HEK293 (cell line): Measurements from ENCODE around the gene TBCC.

Source experiments
- GLI2 ChIP-seq: fragments of 450-650 bp; formaldehyde crosslinking; IDR thresholded peaks from 2 replicates; pipeline ENCODE4; 2017; ENCODE audit warnings: missing biosample characterization, missing genetic modification characterization, low read depth, borderline replicate concordance
- KLF1 ChIP-seq: fragments of 450-650 bp; formaldehyde crosslinking; IDR thresholded peaks from 2 replicates; pipeline ENCODE4 v1.5.1; 2016; ENCODE audit warnings: missing biosample characterization, missing genetic modification characterization
- KLF10 ChIP-seq: fragments of 450-650 bp; IDR thresholded peaks from 2 replicates; pipeline ENCODE4 v1.5.1; 2018; ENCODE audit warnings: missing biosample characterization, mild to moderate bottlenecking, missing genetic modification characterization
- KLF7 ChIP-seq: fragments of 450-650 bp; formaldehyde crosslinking; IDR thresholded peaks from 2 replicates; pipeline ENCODE4 v1.5.1; 2016; ENCODE audit warnings: missing biosample characterization, missing genetic modification characterization, borderline replicate concordance
- PRDM1 ChIP-seq: fragments of 450-650 bp; formaldehyde crosslinking; IDR thresholded peaks from 2 replicates; pipeline ENCODE4; 2016; ENCODE audit warnings: missing biosample characterization, missing genetic modification characterization
- SALL2 ChIP-seq: fragments of 450-650 bp; formaldehyde crosslinking; IDR thresholded peaks from 2 replicates; pipeline ENCODE4 v1.5.0; 2017; ENCODE audit warnings: missing biosample characterization, mild to moderate bottlenecking, missing genetic modification characterization, borderline replicate concordance
- SCRT2 ChIP-seq: fragments of 450-650 bp; formaldehyde crosslinking; IDR thresholded peaks from 2 replicates; pipeline ENCODE4 v1.5.1; 2016; ENCODE audit warnings: missing biosample characterization, missing genetic modification characterization
- WT1 ChIP-seq: fragments of 450-650 bp; formaldehyde crosslinking; IDR thresholded peaks from 2 replicates; pipeline ENCODE4 v1.5.1; 2016; ENCODE audit warnings: missing biosample characterization, missing genetic modification characterization
- ZFP69B ChIP-seq: fragments of 450-650 bp; formaldehyde crosslinking; IDR thresholded peaks from 2 replicates; pipeline ENCODE4 v1.5.1; 2016; ENCODE audit warnings: missing biosample characterization, missing genetic modification characterization
- ZNF121 ChIP-seq: fragments of 450-650 bp; formaldehyde crosslinking; IDR thresholded peaks from 2 replicates; pipeline ENCODE4 v1.5.1; 2016; ENCODE audit warnings: missing biosample characterization, missing genetic modification characterization
- ZNF280D ChIP-seq: fragments of 450-650 bp; formaldehyde crosslinking; IDR thresholded peaks from 2 replicates; pipeline ENCODE4 v1.5.1; 2016; ENCODE audit warnings: missing biosample characterization, missing genetic modification characterization
- ZNF335 ChIP-seq: fragments of 450-650 bp; formaldehyde crosslinking; conservative IDR thresholded peaks from 2 replicates; pipeline ENCODE4 v1.5.1; 2016; ENCODE audit warnings: missing biosample characterization, missing genetic modification characterization
- ZNF398 ChIP-seq: fragments of 450-650 bp; formaldehyde crosslinking; IDR thresholded peaks from 2 replicates; pipeline ENCODE4 v1.5.1; 2017; ENCODE audit warnings: missing biosample characterization, missing genetic modification characterization
- ZNF426 ChIP-seq: fragments of 450-650 bp; formaldehyde crosslinking; IDR thresholded peaks from 2 replicates; pipeline ENCODE4 v1.5.1; 2017; ENCODE audit warnings: missing biosample characterization, missing genetic modification characterization, mild to moderate bottlenecking, inconsistent platforms, moderate library complexity
- ZNF488 ChIP-seq: fragments of 450-650 bp; formaldehyde crosslinking; IDR thresholded peaks from 2 replicates; pipeline ENCODE4 v1.5.1; 2016; ENCODE audit warnings: missing biosample characterization, missing genetic modification characterization
- ZNF558 ChIP-seq: fragments of 450-650 bp; formaldehyde crosslinking; IDR thresholded peaks from 2 replicates; pipeline ENCODE4 v1.5.1; 2016; ENCODE audit warnings: missing biosample characterization, missing genetic modification characterization
- ZNF600 ChIP-seq: fragments of 450-650 bp; formaldehyde crosslinking; IDR thresholded peaks from 2 replicates; pipeline ENCODE4 v1.5.1; 2016; ENCODE audit warnings: missing biosample characterization, missing genetic modification characterization
- ZNF645 ChIP-seq: fragments of 450-650 bp; formaldehyde crosslinking; IDR thresholded peaks from 2 replicates; pipeline ENCODE4; 2016; ENCODE audit warnings: missing biosample characterization, missing genetic modification characterization
- ZNF658 ChIP-seq: fragments of 450-650 bp; formaldehyde crosslinking; IDR thresholded peaks from 2 replicates; pipeline ENCODE4; 2016; ENCODE audit warnings: missing biosample characterization, missing genetic modification characterization
- ZNF660 ChIP-seq: fragments of 450-650 bp; IDR thresholded peaks from 2 replicates; pipeline ENCODE4 v1.5.1; 2018; ENCODE audit warnings: missing biosample characterization, mild to moderate bottlenecking, missing genetic modification characterization
- ZNF701 ChIP-seq: fragments of 450-650 bp; formaldehyde crosslinking; IDR thresholded peaks from 2 replicates; pipeline ENCODE4 v1.5.1; 2016; ENCODE audit warnings: missing biosample characterization, missing genetic modification characterization
- ZNF843 ChIP-seq: fragments of 450-650 bp; formaldehyde crosslinking; IDR thresholded peaks from 2 replicates; pipeline ENCODE4 v1.5.1; 2016; ENCODE audit warnings: missing biosample characterization, missing genetic modification characterization
- TF ChIP-seq, protein P1 (sequence below): fragments of 450-650 bp; formaldehyde crosslinking; IDR thresholded peaks from 2 replicates; pipeline ENCODE4 v1.5.1; 2016; ENCODE audit warnings: missing biosample characterization, missing genetic modification characterization
- TF ChIP-seq, protein P2 (sequence below): fragments of 450-650 bp; formaldehyde crosslinking; IDR thresholded peaks from 2 replicates; pipeline ENCODE4 v1.5.1; 2016; ENCODE audit warnings: missing biosample characterization, missing genetic modification characterization
- TF ChIP-seq, protein P3 (sequence below): fragments of 450-650 bp; formaldehyde crosslinking; IDR thresholded peaks from 2 replicates; pipeline ENCODE4 v1.5.1; 2016; ENCODE audit warnings: missing biosample characterization, missing genetic modification characterization
- TF ChIP-seq, protein P4 (sequence below): fragments of 450-650 bp; formaldehyde crosslinking; conservative IDR thresholded peaks from 2 replicates; pipeline ENCODE4 v1.5.1; 2016; ENCODE audit warnings: low read depth, missing biosample characterization, missing genetic modification characterization

Gene TBCC

DNA sequence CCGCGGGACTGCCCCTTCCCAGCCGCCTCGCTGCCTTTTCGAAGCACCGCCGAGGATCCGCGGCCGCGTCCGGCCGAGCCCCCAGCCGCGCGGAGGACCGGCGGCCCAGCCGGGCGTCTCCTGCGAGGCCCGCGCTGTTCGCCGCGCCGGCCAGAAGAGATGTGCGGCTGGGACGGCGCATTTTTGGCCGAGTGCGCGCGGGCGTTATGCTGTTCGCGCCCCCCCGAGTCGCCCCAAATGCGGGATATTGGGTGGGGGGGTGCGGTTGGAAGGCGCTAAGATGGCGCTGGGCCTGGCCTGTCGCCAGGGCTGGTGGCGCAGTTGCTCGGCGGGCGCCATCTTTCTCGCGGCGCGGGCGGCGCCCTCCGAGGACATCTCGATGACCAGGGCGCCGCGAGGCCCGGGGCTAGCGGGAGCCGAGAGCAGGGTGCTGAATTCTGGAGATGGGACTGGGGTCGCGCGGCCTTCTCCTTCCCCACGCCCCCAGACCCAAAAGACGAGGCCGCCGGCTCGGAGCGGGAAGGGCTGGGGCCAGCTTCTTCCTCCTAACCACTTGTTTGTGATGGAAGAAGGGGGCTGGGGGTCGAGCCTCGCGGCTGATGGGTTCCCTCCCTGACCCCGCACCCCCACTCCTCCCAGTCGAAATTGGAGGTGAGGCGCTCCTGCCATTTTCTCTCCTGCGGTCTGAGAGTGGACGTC is 37.4 kb upstream of the TBCC start (continued):
- peak; percentile 42; the same call in 1 of the 2 replicates for TF ChIP-seq ZNF280D (tag by site-specific recombination)
- TF ChIP-seq ZNF701, result no peak
- TF ChIP-seq WT1 (tag by site-specific recombination), result 0 out of 2 replicates have a peak, but pooled peaks have one; percentile 23
- TF ChIP-seq ZNF843 (tag by site-specific recombination), result 0 out of 2 replicates have a peak, but pooled peaks have one; percentile 11
- no peak for TF ChIP-seq ZNF426 (tag by site-specific recombination)
- no peak for TF ChIP-seq ZNF558 (tag by site-specific recombination)
- no peak for TF ChIP-seq ZNF121 (tag by site-specific recombination)
- no peak for TF ChIP-seq ZFP69B
- TF ChIP-seq, protein P1, sequence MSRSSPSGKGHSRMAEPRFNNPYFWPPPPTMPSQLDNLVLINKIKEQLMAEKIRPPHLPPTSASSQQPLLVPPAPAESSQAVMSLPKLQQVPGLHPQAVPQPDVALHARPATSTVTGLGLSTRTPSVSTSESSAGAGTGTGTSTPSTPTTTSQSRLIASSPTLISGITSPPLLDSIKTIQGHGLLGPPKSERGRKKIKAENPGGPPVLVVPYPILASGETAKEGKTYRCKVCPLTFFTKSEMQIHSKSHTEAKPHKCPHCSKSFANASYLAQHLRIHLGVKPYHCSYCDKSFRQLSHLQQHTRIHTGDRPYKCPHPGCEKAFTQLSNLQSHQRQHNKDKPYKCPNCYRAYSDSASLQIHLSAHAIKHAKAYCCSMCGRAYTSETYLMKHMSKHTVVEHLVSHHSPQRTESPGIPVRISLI (tag by site-specific recombination), result no peak
- peak; percentile 55 for TF ChIP-seq KLF10
- peak; percentile 70 for TF ChIP-seq ZNF335
- peak; percentile 71; the same call in 1 of the 2 replicates for TF ChIP-seq ZNF660
- TF ChIP-seq ZNF488 (tag by site-specific recombination), result no peak
- no peak for TF ChIP-seq PRDM1 (tag by site-specific recombination)
- TF ChIP-seq, protein P2, sequence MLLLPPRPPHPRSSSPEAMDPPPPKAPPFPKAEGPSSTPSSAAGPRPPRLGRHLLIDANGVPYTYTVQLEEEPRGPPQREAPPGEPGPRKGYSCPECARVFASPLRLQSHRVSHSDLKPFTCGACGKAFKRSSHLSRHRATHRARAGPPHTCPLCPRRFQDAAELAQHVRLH (tag by site-specific recombination), result no peak
- TF ChIP-seq, protein P3, sequence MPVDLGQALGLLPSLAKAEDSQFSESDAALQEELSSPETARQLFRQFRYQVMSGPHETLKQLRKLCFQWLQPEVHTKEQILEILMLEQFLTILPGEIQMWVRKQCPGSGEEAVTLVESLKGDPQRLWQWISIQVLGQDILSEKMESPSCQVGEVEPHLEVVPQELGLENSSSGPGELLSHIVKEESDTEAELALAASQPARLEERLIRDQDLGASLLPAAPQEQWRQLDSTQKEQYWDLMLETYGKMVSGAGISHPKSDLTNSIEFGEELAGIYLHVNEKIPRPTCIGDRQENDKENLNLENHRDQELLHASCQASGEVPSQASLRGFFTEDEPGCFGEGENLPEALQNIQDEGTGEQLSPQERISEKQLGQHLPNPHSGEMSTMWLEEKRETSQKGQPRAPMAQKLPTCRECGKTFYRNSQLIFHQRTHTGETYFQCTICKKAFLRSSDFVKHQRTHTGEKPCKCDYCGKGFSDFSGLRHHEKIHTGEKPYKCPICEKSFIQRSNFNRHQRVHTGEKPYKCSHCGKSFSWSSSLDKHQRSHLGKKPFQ (tag by site-specific recombination), result no peak
- TF ChIP-seq KLF1 (tag by site-specific recombination), result peak; percentile 43; the same call in 1 of the 2 replicates
- peak; percentile 47; the same call in 1 of the 2 replicates for TF ChIP-seq ZNF600 (tag by site-specific recombination)
- TF ChIP-seq, protein P4, sequence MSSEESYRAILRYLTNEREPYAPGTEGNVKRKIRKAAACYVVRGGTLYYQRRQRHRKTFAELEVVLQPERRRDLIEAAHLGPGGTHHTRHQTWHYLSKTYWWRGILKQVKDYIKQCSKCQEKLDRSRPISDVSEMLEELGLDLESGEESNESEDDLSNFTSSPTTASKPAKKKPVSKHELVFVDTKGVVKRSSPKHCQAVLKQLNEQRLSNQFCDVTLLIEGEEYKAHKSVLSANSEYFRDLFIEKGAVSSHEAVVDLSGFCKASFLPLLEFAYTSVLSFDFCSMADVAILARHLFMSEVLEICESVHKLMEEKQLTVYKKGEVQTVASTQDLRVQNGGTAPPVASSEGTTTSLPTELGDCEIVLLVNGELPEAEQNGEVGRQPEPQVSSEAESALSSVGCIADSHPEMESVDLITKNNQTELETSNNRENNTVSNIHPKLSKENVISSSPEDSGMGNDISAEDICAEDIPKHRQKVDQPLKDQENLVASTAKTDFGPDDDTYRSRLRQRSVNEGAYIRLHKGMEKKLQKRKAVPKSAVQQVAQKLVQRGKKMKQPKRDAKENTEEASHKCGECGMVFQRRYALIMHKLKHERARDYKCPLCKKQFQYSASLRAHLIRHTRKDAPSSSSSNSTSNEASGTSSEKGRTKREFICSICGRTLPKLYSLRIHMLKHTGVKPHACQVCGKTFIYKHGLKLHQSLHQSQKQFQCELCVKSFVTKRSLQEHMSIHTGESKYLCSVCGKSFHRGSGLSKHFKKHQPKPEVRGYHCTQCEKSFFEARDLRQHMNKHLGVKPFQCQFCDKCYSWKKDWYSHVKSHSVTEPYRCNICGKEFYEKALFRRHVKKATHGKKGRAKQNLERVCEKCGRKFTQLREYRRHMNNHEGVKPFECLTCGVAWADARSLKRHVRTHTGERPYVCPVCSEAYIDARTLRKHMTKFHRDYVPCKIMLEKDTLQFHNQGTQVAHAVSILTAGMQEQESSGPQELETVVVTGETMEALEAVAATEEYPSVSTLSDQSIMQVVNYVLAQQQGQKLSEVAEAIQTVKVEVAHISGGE (tag by site-specific recombination), result no peak
- TF ChIP-seq SCRT2, result peak; percentile 83
- TF ChIP-seq KLF7 (tag by site-specific recombination), result peak; percentile 77; the same call in 1 of the 2 replicates
- peak; percentile 95 for TF ChIP-seq ZNF398
- TF ChIP-seq ZNF645, result 0 out of 2 replicates have a peak, but pooled peaks have one; percentile 13
- no peak for TF ChIP-seq SALL2 (tag by site-specific recombination)
- TF ChIP-seq ZNF658 (tag by site-specific recombination), result no peak
- no peak for TF ChIP-seq GLI2 (tag by site-specific recombination)
